AG04449 (cell line): ENCODE data around the gene FAM117B.

ENCODE experiments used
- CTCF ChIA-PET: fragments of 350-600 bp; formaldehyde crosslinking; extraction: SDS; loops from one replicate; lab custom pipeline; 2021; ENCODE audit warnings: antibody characterized with exemption; lab: Yijun Ruan, JAX
- POLR2A ChIA-PET: fragments of 400-600, 350-600 bp; formaldehyde crosslinking; extraction: SDS; loops from one replicate; lab custom pipeline; 2020; ENCODE audit warnings: antibody characterized with exemption, inconsistent platforms; lab: Yijun Ruan, JAX
- DNase-seq: peaks from one replicate; pipeline ENCODE4 v3.0.0-alpha.2; 2010; ENCODE audit warnings: low read depth, low spot score
- H3K4me3 ChIP-seq: 2 replicates; pipeline ENCODE4 v1.5.1; 2011; ENCODE audit warnings: low read depth, mild to moderate bottlenecking, control low read depth, low read length
- CTCF ChIP-seq: IDR thresholded peaks from one replicate; pipeline ENCODE4 v1.5.1; 2011; ENCODE audit warnings: mild to moderate bottlenecking, moderate library complexity, low read length, control low read depth, inconsistent platforms; ENCODE audit not compliant: insufficient read depth; ENCODE audit errors: missing control alignments

Gene FAM117B

GRCh38 chr2:202633470-202633869 lies 1.3 kb upstream of the FAM117B start:
- DNase-seq = no peak
- ChIA-PET POLR2A (no interaction called here), CTCF (no interaction called here)
- no peak overlapping the region for H3K4me3 ChIP-seq
- TF ChIP-seq CTCF = no peak

- peak overlapping the region; percentile 79 for H3K4me3 ChIP-seq
- DNase-seq = no peak
- CTCF ChIA-PET = no interaction called here
- POLR2A ChIA-PET = no interaction called here
- TF ChIP-seq CTCF = peak; percentile 5
Measured at GRCh38 chr2:202635428-202636212, 851 bp downstream of the FAM117B start.

GRCh38 chr2:202636213-202636513 lies 1.4 kb downstream of the FAM117B start:
- POLR2A ChIA-PET = no interaction called here
- peak overlapping the region; percentile 79 for H3K4me3 ChIP-seq
- no peak for TF ChIP-seq CTCF
- CTCF ChIA-PET = no interaction called here
- no peak for DNase-seq

GRCh38 chr2:202638721-202639120 lies 4.0 kb downstream of the FAM117B start:
- no peak overlapping the region for H3K4me3 ChIP-seq
- DNase-seq = no peak
- POLR2A ChIA-PET = no interaction called here
- CTCF ChIA-PET = no interaction called here
- no peak for TF ChIP-seq CTCF

- no peak for TF ChIP-seq CTCF
- ChIA-PET POLR2A (no interaction called here), CTCF (no interaction called here)
- DNase-seq = no peak
- no peak overlapping the region for H3K4me3 ChIP-seq
Measured at GRCh38 chr2:202639231-202639630, 4.5 kb downstream of the FAM117B start.

GRCh38 chr2:202642567-202642966 lies 7.8 kb downstream of the FAM117B start:
- CTCF ChIA-PET = no interaction called here
- POLR2A ChIA-PET = no interaction called here
- DNase-seq = no peak
- TF ChIP-seq CTCF = no peak
- H3K4me3 ChIP-seq = no peak overlapping the region
